ENCODE measurements around the gene PTCD3. TPM values are rescaled to one million over a fixed set of nuclear protein-coding genes. Genes with fewer than 3 reads are reported as not detected.

The PTCD3 gene
- total RNA-seq, 2 experiments from 2014 or later: 180 to 191 TPM

DNA sequence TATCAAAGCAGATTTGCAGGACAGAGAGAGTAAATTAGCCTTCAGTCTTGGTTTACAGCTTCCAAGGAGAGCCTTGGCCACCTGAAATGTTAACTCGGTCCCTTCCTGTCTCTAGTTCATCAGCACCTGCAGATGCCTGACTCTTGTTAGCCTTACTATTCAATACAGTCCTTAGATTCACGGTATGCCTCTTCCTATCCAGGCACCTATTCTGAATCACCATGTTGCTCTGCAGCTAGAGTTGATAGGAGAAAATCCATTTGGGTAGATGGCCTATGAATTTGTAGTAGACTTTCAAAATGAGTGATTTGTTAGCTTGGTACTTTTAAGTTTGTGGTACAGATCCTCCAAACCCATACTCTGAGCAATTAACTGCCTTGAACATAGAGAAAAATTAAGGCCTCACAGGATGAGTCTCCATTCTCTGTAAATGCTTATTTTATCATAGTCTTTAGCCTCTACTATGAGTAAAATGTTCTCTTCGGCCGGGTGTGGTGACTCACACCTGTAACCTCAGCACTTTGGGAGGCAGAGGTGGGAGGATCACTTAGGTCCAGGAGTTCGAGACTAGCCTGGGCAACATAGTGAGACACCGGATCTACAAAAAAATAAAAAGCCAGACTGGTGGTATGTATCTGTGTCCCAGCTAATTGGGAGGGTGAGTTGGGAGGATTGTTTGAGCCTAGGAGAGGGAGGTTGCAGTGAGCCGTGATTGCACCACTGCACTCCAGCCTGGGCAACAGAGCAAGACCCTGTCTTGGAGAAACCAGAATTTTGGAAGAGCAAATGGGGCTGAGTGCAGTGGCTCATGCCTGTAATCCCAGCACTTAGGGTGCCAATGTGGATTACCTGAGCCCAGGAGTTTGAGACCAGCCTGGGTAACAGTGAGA is 32.9 kb downstream of the PTCD3 start:
- Mint-ChIP-seq H3K4me1 (ENCODE audit: low read depth) (peaks cover 12% of the 10 kb centered on the region), H3K4me3 (no peak overlapping the region), H3K27ac (peak overlapping the region; percentile 76), H3K27me3 (no peaks in the 10 kb centered on the region), H3K9me3 (no peaks in the 10 kb centered on the region), H3K36me3 (ENCODE audit: low read depth) (peaks cover 65% of the 10 kb centered on the region)
- POLR2A ChIA-PET: interaction anchor here (0.6 to 2.3 kb wide), 7 partner anchors 9 to 516 kb away, joined by 3 to 5 read pairs (median 3); partner anchors contain the start of genes IMMT and PTCD3
- DNase-seq (peak; percentile 16), ATAC-seq (peak; percentile 23)
- TF ChIP-seq, protein P1, sequence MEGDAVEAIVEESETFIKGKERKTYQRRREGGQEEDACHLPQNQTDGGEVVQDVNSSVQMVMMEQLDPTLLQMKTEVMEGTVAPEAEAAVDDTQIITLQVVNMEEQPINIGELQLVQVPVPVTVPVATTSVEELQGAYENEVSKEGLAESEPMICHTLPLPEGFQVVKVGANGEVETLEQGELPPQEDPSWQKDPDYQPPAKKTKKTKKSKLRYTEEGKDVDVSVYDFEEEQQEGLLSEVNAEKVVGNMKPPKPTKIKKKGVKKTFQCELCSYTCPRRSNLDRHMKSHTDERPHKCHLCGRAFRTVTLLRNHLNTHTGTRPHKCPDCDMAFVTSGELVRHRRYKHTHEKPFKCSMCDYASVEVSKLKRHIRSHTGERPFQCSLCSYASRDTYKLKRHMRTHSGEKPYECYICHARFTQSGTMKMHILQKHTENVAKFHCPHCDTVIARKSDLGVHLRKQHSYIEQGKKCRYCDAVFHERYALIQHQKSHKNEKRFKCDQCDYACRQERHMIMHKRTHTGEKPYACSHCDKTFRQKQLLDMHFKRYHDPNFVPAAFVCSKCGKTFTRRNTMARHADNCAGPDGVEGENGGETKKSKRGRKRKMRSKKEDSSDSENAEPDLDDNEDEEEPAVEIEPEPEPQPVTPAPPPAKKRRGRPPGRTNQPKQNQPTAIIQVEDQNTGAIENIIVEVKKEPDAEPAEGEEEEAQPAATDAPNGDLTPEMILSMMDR (IDR thresholded peaks at IDR 0.05): no peak
- intact Hi-C loops (cut with micrococcal nuclease): no loop called here
- CTCF ChIA-PET: interaction anchor here (0.9 to 1.6 kb wide), 2 partner anchors 10 to 502 kb away, joined by 4 read pairs; no protein-coding TSS in a partner anchor

DNA sequence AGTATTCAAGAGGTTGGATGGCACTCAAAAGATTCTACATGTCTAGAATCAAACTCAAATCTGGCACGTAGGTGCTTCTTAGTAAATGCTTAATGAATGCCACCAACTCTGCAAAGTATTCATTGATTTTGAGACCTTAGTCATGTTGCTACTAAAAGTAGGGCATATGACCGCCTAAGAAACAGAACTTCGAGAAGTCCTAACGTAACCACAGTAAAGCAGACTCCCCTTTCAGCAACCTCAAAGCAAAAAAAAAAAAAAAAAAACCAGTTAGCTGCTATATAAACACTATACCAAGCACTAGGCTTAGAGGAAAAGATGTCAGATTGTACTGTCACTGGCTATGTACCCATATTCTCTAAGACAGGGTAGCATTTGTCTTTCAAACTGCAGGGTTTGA is 33.9 kb downstream of the PTCD3 start:
- intact Hi-C loops (cut with micrococcal nuclease): no loop called here
- POLR2A ChIA-PET: no interaction called here
- H3K4me1 Mint-ChIP-seq (ENCODE audit: low read depth): peaks cover 12% of the 10 kb centered on the region
- CTCF ChIA-PET: no interaction called here
- H3K9me3 Mint-ChIP-seq: no peaks in the 10 kb centered on the region
- peak overlapping the region; percentile 14 for H3K27ac Mint-ChIP-seq
- ATAC-seq (no peak), DNase-seq (no peak)
- TF ChIP-seq, protein P1 (IDR thresholded peaks at IDR 0.05): no peak
- H3K4me3 Mint-ChIP-seq: no peak overlapping the region
- H3K27me3 Mint-ChIP-seq: no peaks in the 10 kb centered on the region
- H3K36me3 Mint-ChIP-seq (ENCODE audit: low read depth): peaks cover 61% of the 10 kb centered on the region

DNA sequence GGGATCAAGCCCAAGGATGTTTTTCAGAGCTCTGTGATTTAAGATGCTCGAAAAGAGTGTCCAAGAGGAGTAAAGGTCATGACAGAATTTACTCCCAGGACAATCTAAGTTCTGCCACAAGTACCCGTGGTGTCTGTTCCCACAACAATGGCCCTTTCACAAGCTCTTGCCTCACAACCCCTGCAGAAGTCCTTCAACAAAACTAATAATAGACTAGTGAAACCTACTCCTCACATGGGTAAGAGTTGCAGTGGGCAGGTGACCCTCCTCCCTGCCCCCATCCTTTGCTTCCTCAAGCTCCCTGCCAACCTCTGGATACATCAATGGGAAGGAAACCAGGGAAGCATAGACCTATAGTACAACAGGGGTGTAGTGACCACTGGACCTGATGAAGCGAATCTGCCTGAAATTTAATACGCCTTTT is 34.9 kb downstream of the PTCD3 start:
- Mint-ChIP-seq H3K9me3 (no peaks in the 10 kb centered on the region), H3K27me3 (no peaks in the 10 kb centered on the region), H3K4me1 (ENCODE audit: low read depth) (peaks cover 12% of the 10 kb centered on the region), H3K4me3 (no peak overlapping the region), H3K27ac (peak overlapping the region; percentile 41), H3K36me3 (ENCODE audit: low read depth) (peaks cover 54% of the 10 kb centered on the region)
- no peak for ATAC-seq
- intact Hi-C loops (cut with micrococcal nuclease): no loop called here
- ChIA-PET POLR2A (interaction anchor here (0.6 to 1.2 kb wide), 2 partner anchors 32 to 59 kb away, joined by 3 to 5 read pairs; no protein-coding TSS in a partner anchor), CTCF (interaction anchor here (1.0 kb wide), 1 partner anchor 17 kb away, joined by 3 read pairs; no protein-coding TSS in a partner anchor)
- DNase-seq: no peak
- TF ChIP-seq, protein P1 (IDR thresholded peaks at IDR 0.05): no peak

DNA sequence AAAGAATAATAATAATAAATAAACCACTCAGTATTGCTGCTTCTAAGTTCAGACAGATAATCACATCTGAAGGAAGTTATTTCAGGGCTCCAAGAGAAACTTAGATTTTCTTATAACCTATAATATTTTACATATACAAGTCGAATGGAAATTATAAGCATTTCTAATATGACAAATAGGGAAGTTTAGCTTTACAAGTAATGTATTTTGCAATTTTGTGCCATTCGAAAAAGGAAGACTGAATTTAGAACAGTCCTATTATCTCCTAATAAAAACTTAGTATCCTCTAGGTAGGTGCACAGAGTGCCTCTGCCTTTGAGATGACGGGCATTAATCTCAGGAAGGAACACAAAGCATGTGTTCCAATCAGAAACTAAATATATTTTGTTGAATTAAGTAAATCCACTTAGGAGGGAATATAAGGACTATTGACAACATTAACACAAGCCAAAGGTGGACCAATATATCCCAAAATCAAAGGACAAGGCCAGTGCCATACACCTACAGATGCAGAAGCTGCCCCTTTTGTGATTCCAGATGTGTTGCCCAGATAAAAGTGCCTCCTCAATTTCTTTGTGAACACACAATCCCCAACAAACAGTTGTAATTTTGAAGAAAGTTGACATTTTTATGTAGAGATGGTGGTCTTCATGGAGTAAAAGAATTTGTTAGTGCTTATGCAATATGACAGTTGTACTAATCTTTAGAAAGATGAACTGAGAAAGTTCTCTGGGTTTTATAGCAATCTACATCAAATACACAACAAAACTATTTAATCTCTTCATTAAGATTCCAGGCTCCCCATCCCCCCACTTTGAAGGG is 36.6 kb downstream of the PTCD3 start:
- Mint-ChIP-seq H3K36me3 (ENCODE audit: low read depth) (peaks cover 49% of the 10 kb centered on the region), H3K9me3 (no peaks in the 10 kb centered on the region), H3K27ac (peak overlapping the region; percentile 34), H3K4me1 (ENCODE audit: low read depth) (peaks cover 14% of the 10 kb centered on the region), H3K4me3 (no peak overlapping the region), H3K27me3 (no peaks in the 10 kb centered on the region)
- TF ChIP-seq, protein P1 (IDR thresholded peaks at IDR 0.05): no peak
- ChIA-PET CTCF (no interaction called here), POLR2A (interaction anchor here (0.7 to 1.3 kb wide), 6 partner anchors 9 to 36 kb away, joined by 3 to 5 read pairs (median 3); partner anchors contain the start of gene PTCD3)
- ATAC-seq: no peak
- DNase-seq: no peak
- intact Hi-C loops (cut with micrococcal nuclease): no loop called here
